ENCODE results near the gene SHCBP1L. TPM values are rescaled to one million over a fixed set of nuclear protein-coding genes. Genes with fewer than 3 reads are reported as not detected.

The SHCBP1L gene
- not detected in 2 replicates for total RNA-seq

DNA sequence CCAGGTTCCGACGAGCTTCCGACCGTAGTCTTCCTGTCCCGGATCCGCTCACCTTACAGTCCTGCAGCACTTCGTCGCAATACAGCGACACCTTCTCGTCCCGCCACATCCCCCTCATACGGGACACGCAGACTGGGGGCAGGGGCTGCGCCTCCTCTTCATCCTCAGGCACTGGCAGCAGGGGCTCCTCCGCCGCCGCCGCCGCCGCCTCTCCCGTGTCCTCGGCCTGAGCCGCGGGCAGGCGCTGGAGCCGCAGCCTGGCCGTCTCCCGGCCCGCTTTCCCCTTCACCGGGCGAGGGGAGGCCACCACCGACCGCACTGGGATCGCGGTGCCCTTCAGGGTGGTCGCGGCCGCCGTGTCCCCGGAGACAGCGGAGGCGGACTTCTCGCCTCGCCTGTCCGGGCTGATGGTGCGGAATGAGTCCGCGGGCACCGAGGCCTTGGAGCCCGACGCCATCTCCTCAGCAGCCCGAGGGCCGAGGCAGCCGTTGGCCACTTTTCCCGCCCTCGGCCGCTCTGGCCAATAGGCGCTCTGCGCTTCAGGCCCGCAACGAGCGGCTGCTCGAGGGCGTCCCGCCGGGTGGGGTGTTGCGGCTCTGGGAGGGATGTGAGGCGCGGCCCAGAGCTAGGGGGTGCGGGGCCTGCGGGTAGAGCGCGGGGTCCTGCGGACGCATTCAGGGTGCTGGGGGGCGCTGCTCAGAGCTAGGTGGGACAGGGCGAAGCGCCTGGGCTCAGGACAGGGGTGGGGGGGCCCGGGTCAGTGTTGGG lies at the start of gene SHCBP1L:
TSS of gene SHCBP1L (minus strand) at position 490 of the 768 bp plus-strand sequence. CDS start at position 457, 33 bp downstream.

Other genes starting within 250 kb of the SHCBP1L start
- gene NPL, start 163.4 kb downstream of the SHCBP1L start, total RNA-seq, result 1.4 and 19.9 TPM in 2 replicates
- gene DHX9, start 113.8 kb downstream of the SHCBP1L start, total RNA-seq, result 118 and 126 TPM in 2 replicates
- 192 and 217 TPM in 2 replicates for gene LAMC1, start 70.3 kb upstream of the SHCBP1L start, total RNA-seq
- gene LAMC2, start 233.1 kb upstream of the SHCBP1L start, total RNA-seq, result 0.58 and 1.6 TPM in 2 replicates

All from myometrial cell (primary cell).